Activated CD8-positive, alpha-beta memory T cell treated with anti-CD3 and anti-CD28 coated beads for 36 hours (primary cell): ENCODE measurements around the gene THBS3. TPM values are rescaled to one million over a fixed set of nuclear protein-coding genes. Genes with fewer than 3 reads are reported as not detected.
"Not testable (repeated sequence)": the region's sequence is repeated elsewhere in the genome, so short reads cannot be mapped to it uniquely, and the experiment has no call there.

Experiments
- CTCF ChIA-PET: fragments of 350-600 bp; sonication (Branson Sonifier 250); formaldehyde crosslinking; loops from one replicate; lab custom pipeline; 2021; ENCODE audit warnings: antibody characterized with exemption; lab: Charles Lee
- POLR2A ChIA-PET: fragments of 350-600 bp; sonication (Branson Sonifier 250); formaldehyde crosslinking; loops from one replicate; lab custom pipeline; 2021; ENCODE audit warnings: antibody characterized with exemption; lab: Charles Lee
- total RNA-seq, 2 experiments: library from RNA; stranded (reverse); gene quantifications; one replicate each; pipeline ENCODE4 v1.2.3, GENCODE V29; 2021

THBS3 gene
- total RNA-seq, 2 experiments from 2014 or later: 7.0 to 8.7 TPM

GRCh38 chr1:155197901-155198546, 9.7 kb downstream of the THBS3 start:
- ChIA-PET CTCF (interaction anchor here (1.6 kb wide), 1 partner anchor 30 kb away, joined by 4 read pairs; no protein-coding TSS in a partner anchor), POLR2A (no interaction called here)

GRCh38 chr1:155196893-155197638, 10.6 kb downstream of the THBS3 start:
- CTCF ChIA-PET: interaction anchor here (1.6 kb wide), 1 partner anchor 31 kb away, joined by 4 read pairs; no protein-coding TSS in a partner anchor
- POLR2A ChIA-PET: interaction anchor here (1.3 kb wide), 1 partner anchor 12 kb away, joined by 3 read pairs; no protein-coding TSS in a partner anchor

GRCh38 chr1:155196103-155196892, 11.4 kb downstream of the THBS3 start:
- POLR2A ChIA-PET: interaction anchor here (0.5 to 1.3 kb wide), 2 partner anchors 13 to 24 kb away, joined by 3 read pairs; no protein-coding TSS in a partner anchor
- CTCF ChIA-PET: interaction anchor here (1.5 kb wide), 1 partner anchor 54 kb away, joined by 4 read pairs; no protein-coding TSS in a partner anchor

GRCh38 chr1:155195201-155196102, 12.2 kb downstream of the THBS3 start:
- POLR2A ChIA-PET: interaction anchor here (0.5 to 3.2 kb wide), 9 partner anchors 13 to 50 kb away, joined by 3 to 25 read pairs (median 4); partner anchors contain the start of genes KRTCAP2, MTX1, THBS3 and TRIM46

GRCh38 chr1:155193991-155194240, 13.8 kb downstream of the THBS3 start:
- ChIA-PET CTCF (interaction anchor here (0.8 to 3.8 kb wide), 16 partner anchors 9 to 130 kb away, joined by 3 to 52 read pairs (median 6); partner anchors contain the start of genes KRTCAP2, MTX1, SLC50A1 and THBS3), POLR2A (interaction anchor here (0.7 to 3.2 kb wide), 13 partner anchors 14 to 1532 kb away, joined by 3 to 25 read pairs (median 4); partner anchors contain the start of genes DPM3, KRTCAP2, MTX1 and SCAMP3)

More at GRCh38 chr1:155195201-155196102, 12.2 kb downstream of the THBS3 start:
- CTCF ChIA-PET: interaction anchor here (1.1 to 3.8 kb wide), 8 partner anchors 10 to 128 kb away, joined by 4 to 52 read pairs (median 10); partner anchors contain the start of genes KRTCAP2, MTX1, SLC50A1 and THBS3

GRCh38 chr1:155193275-155193990, 14.3 kb downstream of the THBS3 start:
- CTCF ChIA-PET: interaction anchor here (0.6 to 3.8 kb wide), 18 partner anchors 8 to 524 kb away, joined by 3 to 52 read pairs (median 5); partner anchors contain the start of genes KRTCAP2, MTX1, SLC50A1 and THBS3

GRCh38 chr1:155192346-155193274, 15.1 kb downstream of the THBS3 start:
- ChIA-PET CTCF (interaction anchor here (0.6 to 3.8 kb wide), 15 partner anchors 7 to 524 kb away, joined by 3 to 52 read pairs (median 5); partner anchors contain the start of genes KRTCAP2, MTX1, SLC50A1 and THBS3), POLR2A (interaction anchor here (0.6 to 3.2 kb wide), 8 partner anchors 10 to 51 kb away, joined by 3 to 25 read pairs (median 6); partner anchors contain the start of genes KRTCAP2, MTX1 and THBS3)

More at GRCh38 chr1:155193275-155193990, 14.3 kb downstream of the THBS3 start:
- POLR2A ChIA-PET: interaction anchor here (0.6 to 3.2 kb wide), 13 partner anchors 10 to 445 kb away, joined by 3 to 25 read pairs (median 4); partner anchors contain the start of genes DPM3, KRTCAP2, MTX1 and SCAMP3

GRCh38 chr1:155191904-155192303, 15.8 kb downstream of the THBS3 start:
- ChIA-PET POLR2A (no interaction called here), CTCF (interaction anchor here (3.8 kb wide), 1 partner anchor 18 kb away, joined by 52 read pairs; the partner anchor contains the start of genes KRTCAP2 and TRIM46)

GRCh38 chr1:155189926-155190325, 17.8 kb downstream of the THBS3 start:
- CTCF ChIA-PET, POLR2A ChIA-PET: not testable (repeated sequence)

- POLR2A ChIA-PET: no interaction called here
- CTCF ChIA-PET: interaction anchor here (0.9 kb wide), 1 partner anchor 19 kb away, joined by 6 read pairs; no protein-coding TSS in a partner anchor
Observed at GRCh38 chr1:155188268-155188667, 19.4 kb downstream of the THBS3 start.

GRCh38 chr1:155187456-155187891, 20.2 kb downstream of the THBS3 start:
- CTCF ChIA-PET: interaction anchor here (0.9 to 1.6 kb wide), 3 partner anchors 15 to 20 kb away, joined by 4 to 6 read pairs (median 4); partner anchors contain the start of gene KRTCAP2
- POLR2A ChIA-PET: no interaction called here

GRCh38 chr1:155186794-155187455, 20.8 kb downstream of the THBS3 start:
- ChIA-PET POLR2A (interaction anchor here (0.6 kb wide), 1 partner anchor 51 kb away, joined by 5 read pairs; no protein-coding TSS in a partner anchor), CTCF (interaction anchor here (1.4 to 1.6 kb wide), 3 partner anchors 10 to 19 kb away, joined by 4 to 6 read pairs (median 4); partner anchors contain the start of gene KRTCAP2)

GRCh38 chr1:155186067-155186793, 21.5 kb downstream of the THBS3 start:
- ChIA-PET POLR2A (interaction anchor here (0.6 kb wide), 1 partner anchor 50 kb away, joined by 5 read pairs; no protein-coding TSS in a partner anchor), CTCF (interaction anchor here (1.1 to 1.8 kb wide), 5 partner anchors 8 to 18 kb away, joined by 3 to 13 read pairs (median 4); partner anchors contain the start of gene KRTCAP2)

GRCh38 chr1:155185783-155186066, 22.0 kb downstream of the THBS3 start:
- ChIA-PET POLR2A (no interaction called here), CTCF (interaction anchor here (1.1 to 1.8 kb wide), 3 partner anchors 8 to 10 kb away, joined by 3 to 13 read pairs (median 6); no protein-coding TSS in a partner anchor)
